Measurements from ENCODE around the gene MPZL2.

Gene MPZL2

DNA sequence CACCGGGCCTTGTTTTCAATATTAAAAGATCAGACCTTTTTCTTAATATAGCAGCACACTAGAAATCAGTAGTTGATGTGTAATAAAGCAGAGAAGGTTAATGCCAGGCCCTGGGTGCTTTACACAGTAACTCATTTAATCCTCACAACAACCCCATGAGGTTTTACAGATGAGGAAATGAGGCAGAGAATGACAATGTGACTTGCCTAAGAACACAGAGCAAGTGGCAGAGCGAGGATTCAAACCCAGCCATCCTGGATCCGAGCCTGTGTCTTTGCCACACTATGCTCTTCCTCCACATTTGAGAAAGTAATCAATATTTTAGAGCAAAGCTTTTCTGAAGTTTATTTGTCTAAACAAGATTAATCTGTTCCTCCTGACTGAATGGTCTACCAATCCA lies 46.5 kb downstream of the MPZL2 start:
- H3K27ac ChIP-seq (replicated peaks), result no peak overlapping the region
- no peak overlapping the region for H3K4me3 ChIP-seq (replicated peaks; ENCODE audit: insufficient read depth, low read length)
- no peaks in the 10 kb centered on the region for H3K27me3 ChIP-seq (ENCODE audit: insufficient read depth, poor library complexity, severe bottlenecking)
- TF ChIP-seq POLR2AphosphoS5 (IDR thresholded peaks at IDR 0.05; ENCODE audit: low read depth), result no peak
- TF ChIP-seq SPI1 (IDR thresholded peaks at IDR 0.05; ENCODE audit: borderline replicate concordance, low read depth), result no peak
- TF ChIP-seq, protein P1, sequence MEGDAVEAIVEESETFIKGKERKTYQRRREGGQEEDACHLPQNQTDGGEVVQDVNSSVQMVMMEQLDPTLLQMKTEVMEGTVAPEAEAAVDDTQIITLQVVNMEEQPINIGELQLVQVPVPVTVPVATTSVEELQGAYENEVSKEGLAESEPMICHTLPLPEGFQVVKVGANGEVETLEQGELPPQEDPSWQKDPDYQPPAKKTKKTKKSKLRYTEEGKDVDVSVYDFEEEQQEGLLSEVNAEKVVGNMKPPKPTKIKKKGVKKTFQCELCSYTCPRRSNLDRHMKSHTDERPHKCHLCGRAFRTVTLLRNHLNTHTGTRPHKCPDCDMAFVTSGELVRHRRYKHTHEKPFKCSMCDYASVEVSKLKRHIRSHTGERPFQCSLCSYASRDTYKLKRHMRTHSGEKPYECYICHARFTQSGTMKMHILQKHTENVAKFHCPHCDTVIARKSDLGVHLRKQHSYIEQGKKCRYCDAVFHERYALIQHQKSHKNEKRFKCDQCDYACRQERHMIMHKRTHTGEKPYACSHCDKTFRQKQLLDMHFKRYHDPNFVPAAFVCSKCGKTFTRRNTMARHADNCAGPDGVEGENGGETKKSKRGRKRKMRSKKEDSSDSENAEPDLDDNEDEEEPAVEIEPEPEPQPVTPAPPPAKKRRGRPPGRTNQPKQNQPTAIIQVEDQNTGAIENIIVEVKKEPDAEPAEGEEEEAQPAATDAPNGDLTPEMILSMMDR (IDR thresholded peaks at IDR 0.05; ENCODE audit: insufficient read depth, low read length), result no peak
- TF ChIP-seq, protein P2, sequence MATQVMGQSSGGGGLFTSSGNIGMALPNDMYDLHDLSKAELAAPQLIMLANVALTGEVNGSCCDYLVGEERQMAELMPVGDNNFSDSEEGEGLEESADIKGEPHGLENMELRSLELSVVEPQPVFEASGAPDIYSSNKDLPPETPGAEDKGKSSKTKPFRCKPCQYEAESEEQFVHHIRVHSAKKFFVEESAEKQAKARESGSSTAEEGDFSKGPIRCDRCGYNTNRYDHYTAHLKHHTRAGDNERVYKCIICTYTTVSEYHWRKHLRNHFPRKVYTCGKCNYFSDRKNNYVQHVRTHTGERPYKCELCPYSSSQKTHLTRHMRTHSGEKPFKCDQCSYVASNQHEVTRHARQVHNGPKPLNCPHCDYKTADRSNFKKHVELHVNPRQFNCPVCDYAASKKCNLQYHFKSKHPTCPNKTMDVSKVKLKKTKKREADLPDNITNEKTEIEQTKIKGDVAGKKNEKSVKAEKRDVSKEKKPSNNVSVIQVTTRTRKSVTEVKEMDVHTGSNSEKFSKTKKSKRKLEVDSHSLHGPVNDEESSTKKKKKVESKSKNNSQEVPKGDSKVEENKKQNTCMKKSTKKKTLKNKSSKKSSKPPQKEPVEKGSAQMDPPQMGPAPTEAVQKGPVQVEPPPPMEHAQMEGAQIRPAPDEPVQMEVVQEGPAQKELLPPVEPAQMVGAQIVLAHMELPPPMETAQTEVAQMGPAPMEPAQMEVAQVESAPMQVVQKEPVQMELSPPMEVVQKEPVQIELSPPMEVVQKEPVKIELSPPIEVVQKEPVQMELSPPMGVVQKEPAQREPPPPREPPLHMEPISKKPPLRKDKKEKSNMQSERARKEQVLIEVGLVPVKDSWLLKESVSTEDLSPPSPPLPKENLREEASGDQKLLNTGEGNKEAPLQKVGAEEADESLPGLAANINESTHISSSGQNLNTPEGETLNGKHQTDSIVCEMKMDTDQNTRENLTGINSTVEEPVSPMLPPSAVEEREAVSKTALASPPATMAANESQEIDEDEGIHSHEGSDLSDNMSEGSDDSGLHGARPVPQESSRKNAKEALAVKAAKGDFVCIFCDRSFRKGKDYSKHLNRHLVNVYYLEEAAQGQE (IDR thresholded peaks at IDR 0.05; ENCODE audit: insufficient replicate concordance, low read depth), result no peak
- TF ChIP-seq GABPA (IDR thresholded peaks at IDR 0.05; ENCODE audit: low read depth), result no peak
- DNase-seq (ENCODE audit: low read depth in 1 of 2, low spot score in 1 of 2), result no peak

DNA sequence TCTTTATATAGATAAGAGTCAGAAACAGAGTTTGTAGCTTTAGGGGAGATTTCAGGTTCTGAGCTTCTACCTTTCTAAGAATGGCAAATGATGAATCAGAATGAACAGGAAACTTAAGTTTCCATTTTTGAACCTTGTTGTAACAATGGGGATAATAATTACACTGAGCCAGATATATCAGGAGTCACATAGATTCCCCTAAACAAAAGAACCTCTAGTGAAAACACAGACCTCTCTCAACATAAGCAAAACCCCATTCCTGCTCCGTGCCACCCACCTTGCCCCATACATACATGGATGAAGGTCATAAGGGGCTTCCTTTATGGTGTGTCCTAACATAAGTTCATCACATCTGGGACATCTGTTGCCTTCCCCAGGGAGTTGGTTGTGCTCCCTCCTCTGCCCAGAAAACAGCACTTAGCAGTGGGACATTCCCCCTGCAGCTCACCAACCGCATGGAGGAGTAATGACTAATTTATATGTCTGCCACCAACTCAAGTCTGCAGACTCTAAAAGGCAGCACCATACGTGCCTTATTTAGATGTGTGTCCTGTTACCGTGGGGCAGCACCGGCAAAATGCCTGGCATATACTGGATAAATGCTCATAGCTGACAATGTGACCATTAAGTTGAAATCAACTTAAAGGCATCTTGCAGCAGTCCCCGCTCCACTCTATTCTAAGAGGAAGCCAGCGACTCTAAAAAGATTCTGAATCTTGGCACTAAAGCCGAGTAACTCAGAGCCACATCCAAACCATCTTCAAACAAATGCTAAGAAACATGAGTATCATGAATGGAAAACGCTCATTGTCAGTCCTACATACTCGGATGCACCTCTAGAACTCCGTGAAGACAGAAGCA lies 47.2 kb downstream of the MPZL2 start:
- Histone ChIP-seq H3K27me3 (ENCODE audit: insufficient read depth, poor library complexity, severe bottlenecking) (no peaks in the 10 kb centered on the region), H3K4me3 (replicated peaks; ENCODE audit: insufficient read depth, low read length) (no peak overlapping the region), H3K27ac (replicated peaks) (no peak overlapping the region)
- DNase-seq (ENCODE audit: low read depth in 1 of 2, low spot score in 1 of 2), result no peak
- TF ChIP-seq POLR2AphosphoS5 (IDR thresholded peaks at IDR 0.05; ENCODE audit: low read depth) (no peak), GABPA (IDR thresholded peaks at IDR 0.05; ENCODE audit: low read depth) (no peak), SPI1 (IDR thresholded peaks at IDR 0.05; ENCODE audit: borderline replicate concordance, low read depth) (no peak)
- TF ChIP-seq, protein P1 (IDR thresholded peaks at IDR 0.05; ENCODE audit: insufficient read depth, low read length), result no peak
- TF ChIP-seq, protein P2 (IDR thresholded peaks at IDR 0.05; ENCODE audit: insufficient replicate concordance, low read depth), result no peak

DNA sequence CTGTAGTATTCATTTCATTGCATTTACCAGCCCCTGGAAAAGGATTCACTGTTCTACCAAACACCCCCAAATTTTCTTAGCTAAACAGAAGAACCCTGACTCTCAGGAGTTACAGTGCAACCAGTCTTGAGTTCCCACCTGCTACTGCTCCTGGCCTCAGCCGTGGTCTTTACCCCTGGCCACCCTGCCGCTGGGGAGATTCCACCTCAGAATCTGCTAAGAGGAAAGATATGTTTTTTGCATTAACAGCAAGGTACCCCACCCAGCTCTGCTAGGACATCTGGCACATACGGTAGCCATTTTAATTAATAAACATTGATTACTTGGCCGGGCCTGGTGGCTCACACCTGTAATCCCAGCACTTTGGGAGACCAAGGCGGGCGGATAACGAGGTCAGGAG lies 48.3 kb downstream of the MPZL2 start:
- TF ChIP-seq, protein P2 (IDR thresholded peaks at IDR 0.05; ENCODE audit: insufficient replicate concordance, low read depth), result no peak
- TF ChIP-seq, protein P1 (IDR thresholded peaks at IDR 0.05; ENCODE audit: insufficient read depth, low read length), result no peak
- TF ChIP-seq SPI1 (IDR thresholded peaks at IDR 0.05; ENCODE audit: borderline replicate concordance, low read depth), result no peak
- peak overlapping the region; percentile 76 for H3K27ac ChIP-seq (replicated peaks)
- no peak for DNase-seq (ENCODE audit: low read depth in 1 of 2, low spot score in 1 of 2)
- H3K27me3 ChIP-seq (ENCODE audit: insufficient read depth, poor library complexity, severe bottlenecking), result no peaks in the 10 kb centered on the region
- H3K4me3 ChIP-seq (replicated peaks; ENCODE audit: insufficient read depth, low read length), result no peak overlapping the region

All from HL-60 (cell line).